Liver (tissue), 9 donors: ENCODE results near the gene MCF2L. TPM values are rescaled to one million over a fixed set of nuclear protein-coding genes. Genes with fewer than 3 reads are reported as not detected.
"Not testable (repeated sequence)": the region's sequence is repeated elsewhere in the genome, so short reads cannot be mapped to it uniquely, and the experiment has no call there.

Experiments used
- DNase-seq: peaks from one replicate; pipeline ENCODE4 v3.0.0-alpha.2; 2017; ENCODE audit warnings: low spot score
- H3K27ac ChIP-seq, 2 donors: one replicate each; pipeline ENCODE4 v1.7.0; 2013; ENCODE audit warnings: inconsistent platforms in 2 of 2, low read length in 2 of 2, control low read depth in 1 of 2, low read depth in 1 of 2, mild to moderate bottlenecking in 1 of 2
- H3K27me3 ChIP-seq, 4 donors: one replicate each; pipeline versions ENCODE4 v1.6.1 to v1.7.0; 2013; ENCODE audit warnings: low read length in 3 of 4, inconsistent platforms in 1 of 4, mild to moderate bottlenecking in 1 of 4, moderate library complexity in 1 of 4; ENCODE audit not compliant: control insufficient read depth in 4 of 4, insufficient read depth in 4 of 4
- H3K36me3 ChIP-seq, 4 donors: one replicate each; pipeline versions ENCODE4 v1.6.1 to v1.7.0; 2013; ENCODE audit warnings: low read length in 3 of 4, mild to moderate bottlenecking in 3 of 4, low read depth in 1 of 4, moderate library complexity in 1 of 4; ENCODE audit not compliant: control insufficient read depth in 4 of 4, insufficient read depth in 3 of 4
- H3K4me1 ChIP-seq, 4 donors: one replicate each; pipeline versions ENCODE4 v1.6.1 to v1.7.0; 2013; ENCODE audit warnings: low read length in 3 of 4, mild to moderate bottlenecking in 3 of 4, moderate library complexity in 1 of 4; ENCODE audit not compliant: control insufficient read depth in 4 of 4, insufficient read depth in 4 of 4
- H3K4me3 ChIP-seq, 3 donors: one replicate each; pipeline versions ENCODE4 v1.6.1 to v1.7.0; 2013; ENCODE audit warnings: low read length in 3 of 3, control low read depth in 1 of 3, low read depth in 1 of 3, mild to moderate bottlenecking in 1 of 3
- H3K9ac ChIP-seq, 2 donors: one replicate each; pipeline ENCODE4 v1.7.0; 2013; ENCODE audit warnings: low read length in 2 of 2, mild to moderate bottlenecking in 2 of 2, moderate library complexity in 2 of 2, control low read depth in 1 of 2, low read depth in 1 of 2
- H3K9me3 ChIP-seq, 4 donors: one replicate each; pipeline versions ENCODE4 v1.6.1 to v1.7.0; 2013; ENCODE audit warnings: low read length in 3 of 4; ENCODE audit not compliant: control insufficient read depth in 4 of 4
- CTCF ChIP-seq: fragments of 150-350 bp; IDR thresholded peaks from 2 replicates; pipeline ENCODE4 v1.5.1; 2017; ENCODE audit warnings: improper control_type of control experiment, low read depth, low read length; ENCODE audit not compliant: missing input control
- EGR1 ChIP-seq, 2 donors: IDR thresholded peaks; 2 replicates each; pipeline ENCODE4 v1.6.1; 2016 to 2018; ENCODE audit warnings: antibody characterized with exemption in 2 of 2, low read depth in 2 of 2
- FOXA1 ChIP-seq: IDR thresholded peaks from 2 replicates; pipeline ENCODE4 v1.6.1; 2016; ENCODE audit warnings: antibody characterized with exemption
- FOXA2 ChIP-seq: IDR thresholded peaks from 2 replicates; pipeline ENCODE4 v1.6.1; 2016; ENCODE audit warnings: antibody characterized with exemption
- GABPA ChIP-seq, 2 donors: IDR thresholded peaks in 1 of 2; conservative IDR thresholded peaks in 1 of 2; 2 replicates each; pipeline ENCODE4 v1.6.1; 2016; ENCODE audit warnings: antibody characterized with exemption in 2 of 2, mild to moderate bottlenecking in 1 of 2, moderate library complexity in 1 of 2
- HNF4A ChIP-seq, 2 donors: conservative IDR thresholded peaks; 2 replicates each; pipeline ENCODE4 v1.6.1; 2016; ENCODE audit warnings: antibody characterized with exemption in 2 of 2, mild to moderate bottlenecking in 2 of 2
- HNF4G ChIP-seq: IDR thresholded peaks from 2 replicates; pipeline ENCODE4 v1.6.1; 2016; ENCODE audit warnings: antibody characterized with exemption
- JUND ChIP-seq, 2 donors: IDR thresholded peaks; 2 replicates each; pipeline ENCODE4 v1.6.1; 2016; ENCODE audit warnings: antibody characterized with exemption in 2 of 2
- MAX ChIP-seq: IDR thresholded peaks from 2 replicates; pipeline ENCODE4 v1.6.1; 2016; ENCODE audit warnings: antibody characterized with exemption
- NR2F2 ChIP-seq: IDR thresholded peaks from 2 replicates; pipeline ENCODE4 v1.6.1; 2016; ENCODE audit warnings: antibody characterized with exemption
- RAD21 ChIP-seq, 2 donors: IDR thresholded peaks; 2 replicates each; pipeline ENCODE4 v1.6.1; 2016; ENCODE audit warnings: antibody characterized with exemption in 2 of 2, mild to moderate bottlenecking in 2 of 2
- RXRA ChIP-seq, 2 donors: IDR thresholded peaks; 2 replicates each; pipeline ENCODE4 v1.6.1; 2017 to 2018; ENCODE audit warnings: antibody characterized with exemption in 2 of 2, mild to moderate bottlenecking in 1 of 2
- SP1 ChIP-seq: IDR thresholded peaks from 2 replicates; pipeline ENCODE4 v1.6.1; 2018; ENCODE audit warnings: antibody characterized with exemption, mild to moderate bottlenecking
- TAF1 ChIP-seq: conservative IDR thresholded peaks from 2 replicates; pipeline ENCODE4 v1.6.1; 2016; ENCODE audit warnings: antibody characterized with exemption, mild to moderate bottlenecking
- YY1 ChIP-seq: IDR thresholded peaks from 2 replicates; pipeline ENCODE4 v1.6.1; 2016; ENCODE audit warnings: antibody characterized with exemption, mild to moderate bottlenecking
- WGBS: extraction: QIAGEN DNeasy Blood & Tissue Kit; methylation state at CpG from one replicate; pipeline ENCODE4 v1.1.7; 2013; 5-methylcytosine and 5-hydroxymethylcytosine counted together
- polyA plus RNA-seq, 2 donors: library from polyadenylated mRNA; stranded (reverse) in 1 of 2; unstranded in 1 of 2; fragments of 200-250 nt in 1 of 2; fragments of >200 nt in 1 of 2; fragmentation: Nextera tagmentation in 1 of 2; extraction: Ambion mirVana in 1 of 2; gene quantifications; one replicate each; pipeline versions ENCODE4 v1.2.1 to v1.2.3, GENCODE V29; 2013 to 2015
- total RNA-seq, 2 donors: library from RNA; depleted of rRNA; stranded (reverse); fragments of >200 nt; gene quantifications; one replicate each; pipeline ENCODE4 v1.2.3, GENCODE V29; 2014
- TF ChIP-seq, protein P1 (sequence below): IDR thresholded peaks from 2 replicates; pipeline ENCODE4 v1.6.1; 2016; ENCODE audit warnings: antibody characterized with exemption
- TF ChIP-seq, protein P2 (sequence below): IDR thresholded peaks from 2 replicates; pipeline ENCODE4 v1.6.1; 2016; ENCODE audit warnings: antibody characterized with exemption, mild to moderate bottlenecking
- TF ChIP-seq, protein P3 (sequence below): IDR thresholded peaks from 2 replicates; pipeline ENCODE4 v1.6.1; 2016; ENCODE audit warnings: antibody characterized with exemption
- donor health status: healthy.
- donor health status: healthy.
- donor health status: healthy.
- donor health status: healthy.
- donor health status: healthy.

The MCF2L gene
- total and polyA plus RNA-seq, 4 donors = 2.9 to 12.8 (median 7.1) TPM

GRCh38 chr13:113057084-113057483, 88.1 kb downstream of the MCF2L start:
- peaks cover 0 to 14% (median 5%) of the 10 kb centered on the region in 4 donors for H3K36me3 ChIP-seq
- H3K9ac ChIP-seq = no peak overlapping the region
- no peak overlapping the region for H3K27ac ChIP-seq
- no peaks in the 10 kb centered on the region for H3K27me3 ChIP-seq
- H3K9me3 ChIP-seq = no peaks in the 10 kb centered on the region
- 100% methylated on average over 1 of the region's 1 CpG for WGBS
- H3K4me3 ChIP-seq = no peak overlapping the region
- no peak for DNase-seq
- TF ChIP-seq FOXA1 (no peak), YY1 (no peak), FOXA2 (no peak), TAF1 (no peak), HNF4A (conservative IDR thresholded peaks at IDR 0.05) (no peak), EGR1 (IDR thresholded peaks at IDR 0.05; ENCODE audit: low read depth in 2 of 2) (no peak), SP1 (no peak), NR2F2 (no peak), MAX (no peak), HNF4G (no peak), RAD21 (IDR thresholded peaks at IDR 0.05) (no peak), RXRA (IDR thresholded peaks at IDR 0.05) (no peak), GABPA (IDR thresholded peaks at IDR 0.05 in 1 of 2, conservative IDR thresholded peaks at IDR 0.05 in 1 of 2) (no peak), JUND (IDR thresholded peaks at IDR 0.05) (no peak), CTCF (no peak)
- TF ChIP-seq, protein P1, sequence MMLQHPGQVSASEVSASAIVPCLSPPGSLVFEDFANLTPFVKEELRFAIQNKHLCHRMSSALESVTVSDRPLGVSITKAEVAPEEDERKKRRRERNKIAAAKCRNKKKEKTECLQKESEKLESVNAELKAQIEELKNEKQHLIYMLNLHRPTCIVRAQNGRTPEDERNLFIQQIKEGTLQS = no peak
- TF ChIP-seq, protein P2, sequence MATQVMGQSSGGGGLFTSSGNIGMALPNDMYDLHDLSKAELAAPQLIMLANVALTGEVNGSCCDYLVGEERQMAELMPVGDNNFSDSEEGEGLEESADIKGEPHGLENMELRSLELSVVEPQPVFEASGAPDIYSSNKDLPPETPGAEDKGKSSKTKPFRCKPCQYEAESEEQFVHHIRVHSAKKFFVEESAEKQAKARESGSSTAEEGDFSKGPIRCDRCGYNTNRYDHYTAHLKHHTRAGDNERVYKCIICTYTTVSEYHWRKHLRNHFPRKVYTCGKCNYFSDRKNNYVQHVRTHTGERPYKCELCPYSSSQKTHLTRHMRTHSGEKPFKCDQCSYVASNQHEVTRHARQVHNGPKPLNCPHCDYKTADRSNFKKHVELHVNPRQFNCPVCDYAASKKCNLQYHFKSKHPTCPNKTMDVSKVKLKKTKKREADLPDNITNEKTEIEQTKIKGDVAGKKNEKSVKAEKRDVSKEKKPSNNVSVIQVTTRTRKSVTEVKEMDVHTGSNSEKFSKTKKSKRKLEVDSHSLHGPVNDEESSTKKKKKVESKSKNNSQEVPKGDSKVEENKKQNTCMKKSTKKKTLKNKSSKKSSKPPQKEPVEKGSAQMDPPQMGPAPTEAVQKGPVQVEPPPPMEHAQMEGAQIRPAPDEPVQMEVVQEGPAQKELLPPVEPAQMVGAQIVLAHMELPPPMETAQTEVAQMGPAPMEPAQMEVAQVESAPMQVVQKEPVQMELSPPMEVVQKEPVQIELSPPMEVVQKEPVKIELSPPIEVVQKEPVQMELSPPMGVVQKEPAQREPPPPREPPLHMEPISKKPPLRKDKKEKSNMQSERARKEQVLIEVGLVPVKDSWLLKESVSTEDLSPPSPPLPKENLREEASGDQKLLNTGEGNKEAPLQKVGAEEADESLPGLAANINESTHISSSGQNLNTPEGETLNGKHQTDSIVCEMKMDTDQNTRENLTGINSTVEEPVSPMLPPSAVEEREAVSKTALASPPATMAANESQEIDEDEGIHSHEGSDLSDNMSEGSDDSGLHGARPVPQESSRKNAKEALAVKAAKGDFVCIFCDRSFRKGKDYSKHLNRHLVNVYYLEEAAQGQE = no peak
- TF ChIP-seq, protein P3, sequence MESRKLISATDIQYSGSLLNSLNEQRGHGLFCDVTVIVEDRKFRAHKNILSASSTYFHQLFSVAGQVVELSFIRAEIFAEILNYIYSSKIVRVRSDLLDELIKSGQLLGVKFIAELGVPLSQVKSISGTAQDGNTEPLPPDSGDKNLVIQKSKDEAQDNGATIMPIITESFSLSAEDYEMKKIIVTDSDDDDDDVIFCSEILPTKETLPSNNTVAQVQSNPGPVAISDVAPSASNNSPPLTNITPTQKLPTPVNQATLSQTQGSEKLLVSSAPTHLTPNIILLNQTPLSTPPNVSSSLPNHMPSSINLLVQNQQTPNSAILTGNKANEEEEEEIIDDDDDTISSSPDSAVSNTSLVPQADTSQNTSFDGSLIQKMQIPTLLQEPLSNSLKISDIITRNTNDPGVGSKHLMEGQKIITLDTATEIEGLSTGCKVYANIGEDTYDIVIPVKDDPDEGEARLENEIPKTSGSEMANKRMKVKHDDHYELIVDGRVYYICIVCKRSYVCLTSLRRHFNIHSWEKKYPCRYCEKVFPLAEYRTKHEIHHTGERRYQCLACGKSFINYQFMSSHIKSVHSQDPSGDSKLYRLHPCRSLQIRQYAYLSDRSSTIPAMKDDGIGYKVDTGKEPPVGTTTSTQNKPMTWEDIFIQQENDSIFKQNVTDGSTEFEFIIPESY = no peak
- H3K4me1 ChIP-seq = no peaks in the 10 kb centered on the region

GRCh38 chr13:113057559-113057958, 88.5 kb downstream of the MCF2L start:
- H3K27ac ChIP-seq, H3K4me1 ChIP-seq, H3K4me3 ChIP-seq, H3K27me3 ChIP-seq, H3K9ac ChIP-seq, H3K9me3 ChIP-seq, DNase-seq: not testable (repeated sequence)
- peaks cover 0 to 12% (median 4%) of the 10 kb centered on the region in 4 donors for H3K36me3 ChIP-seq
- WGBS = 99% methylated on average over 3 of the region's 3 CpGs
